ENCODE results near the gene COPG2.
"Not testable (repeated sequence)": the region's sequence is repeated elsewhere in the genome, so short reads cannot be mapped to it uniquely, and the experiment has no call there.

The COPG2 gene

GRCh38 chr7:130593033-130593432 is 75.5 kb downstream of the COPG2 start:
- no peak for DNase-seq (ENCODE audit: low read depth)
- no peak for TF ChIP-seq CTCF (IDR thresholded peaks at IDR 0.05; ENCODE audit: low read depth, low read length, missing control alignments)
- in situ Hi-C loops (cut with HindIII; ENCODE audit: low sequenced_read_pairs) = no loop called here
- no peak overlapping the region for H3K4me3 ChIP-seq (ENCODE audit: low read depth, low read length)

GRCh38 chr7:130591464-130591863 is 77.1 kb downstream of the COPG2 start:
- DNase-seq (ENCODE audit: low read depth); in situ Hi-C loops (cut with HindIII; ENCODE audit: low sequenced_read_pairs): not testable (repeated sequence)

DNA sequence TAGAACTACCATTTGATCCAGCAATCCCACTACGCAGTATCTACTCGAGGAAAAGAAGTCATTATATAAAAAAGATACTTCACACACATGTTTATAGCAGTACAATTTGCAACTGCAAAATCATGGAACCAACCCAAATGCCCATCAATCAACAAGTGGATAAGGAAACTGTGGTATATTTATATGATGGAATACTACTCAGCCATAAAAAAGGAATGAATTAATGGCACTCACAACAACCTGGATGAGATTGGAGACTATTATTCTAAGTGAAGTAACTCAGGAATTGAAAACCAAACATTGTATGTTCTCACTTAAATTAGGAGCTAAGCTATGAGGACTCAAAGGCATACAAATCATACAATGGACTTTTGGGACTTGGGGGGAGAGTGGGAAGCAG is 82.6 kb downstream of the COPG2 start:
- in situ Hi-C loops (cut with HindIII; ENCODE audit: low sequenced_read_pairs); DNase-seq (ENCODE audit: low read depth); H3K4me3 ChIP-seq (ENCODE audit: low read depth, low read length): not testable (repeated sequence)

More at GRCh38 chr7:130591464-130591863, 77.1 kb downstream of the COPG2 start:
- H3K4me3 ChIP-seq (ENCODE audit: low read depth, low read length) = not testable (repeated sequence)

DNA sequence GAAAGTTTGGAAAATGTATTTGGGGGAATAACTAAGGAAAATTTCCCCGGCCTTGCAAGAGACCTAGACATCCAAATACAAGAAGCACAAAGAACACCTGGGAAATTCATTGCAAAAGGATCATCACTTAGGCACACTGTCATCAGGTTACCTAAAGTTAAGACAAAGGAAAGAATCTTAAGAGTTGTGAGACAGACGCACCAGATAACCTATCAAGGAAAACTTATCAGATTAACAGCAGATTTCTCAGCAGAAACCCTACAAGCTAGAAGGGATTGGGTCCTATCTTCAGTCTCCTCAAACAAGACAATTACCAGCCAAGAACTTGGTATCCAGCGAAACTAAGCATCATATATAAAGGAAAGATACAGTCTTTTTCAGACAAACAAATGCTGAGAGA is 93.4 kb downstream of the COPG2 start:
- H3K4me3 ChIP-seq (ENCODE audit: low read depth, low read length); DNase-seq (ENCODE audit: low read depth); in situ Hi-C loops (cut with HindIII; ENCODE audit: low sequenced_read_pairs): not testable (repeated sequence)

- in situ Hi-C loops (cut with HindIII; ENCODE audit: low sequenced_read_pairs); H3K4me3 ChIP-seq (ENCODE audit: low read depth, low read length); DNase-seq (ENCODE audit: low read depth): not testable (repeated sequence)
These were observed 98.4 kb downstream of the COPG2 start for GRCh38 chr7:130570144-130570543.

DNA sequence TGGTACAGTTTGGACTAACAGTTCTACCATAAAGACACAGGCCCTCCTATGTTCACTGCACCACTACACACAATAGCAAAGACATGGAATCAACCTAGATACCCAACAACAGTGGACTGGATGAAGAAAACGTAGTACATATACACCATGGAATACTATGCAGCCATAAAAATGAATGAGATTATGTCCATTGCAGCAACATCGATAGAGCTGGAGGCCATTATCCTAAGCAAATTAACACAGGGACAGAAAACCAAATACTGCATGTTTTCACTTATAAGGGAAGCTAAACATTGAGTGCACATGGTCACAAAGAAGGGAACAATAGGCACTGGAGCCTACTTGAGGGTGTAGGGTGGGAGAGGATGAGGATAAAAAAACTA is 101.7 kb downstream of the COPG2 start:
- no peak for DNase-seq (ENCODE audit: low read depth)

GRCh38 chr7:130566168-130566897 is 102.2 kb downstream of the COPG2 start:
- TF ChIP-seq CTCF (IDR thresholded peaks at IDR 0.05; ENCODE audit: low read depth, low read length, missing control alignments) = no peak

More for the DNA sequence above, 101.7 kb downstream of the COPG2 start:
- TF ChIP-seq CTCF (IDR thresholded peaks at IDR 0.05; ENCODE audit: low read depth, low read length, missing control alignments) = no peak
- H3K4me3 ChIP-seq (ENCODE audit: low read depth, low read length) = no peak overlapping the region
- in situ Hi-C loops (cut with HindIII; ENCODE audit: low sequenced_read_pairs) = no loop called here

GRCh38 chr7:130560972-130561371 is 107.6 kb downstream of the COPG2 start:
- no peak for DNase-seq (ENCODE audit: low read depth)
- no peak overlapping the region for H3K4me3 ChIP-seq (ENCODE audit: low read depth, low read length)
- no peak for TF ChIP-seq CTCF (IDR thresholded peaks at IDR 0.05; ENCODE audit: low read depth, low read length, missing control alignments)
- in situ Hi-C loops (cut with HindIII; ENCODE audit: low sequenced_read_pairs) = no loop called here

More at GRCh38 chr7:130566168-130566897, 102.2 kb downstream of the COPG2 start:
- in situ Hi-C loops (cut with HindIII; ENCODE audit: low sequenced_read_pairs) = no loop called here
- no peak for DNase-seq (ENCODE audit: low read depth)
- H3K4me3 ChIP-seq (ENCODE audit: low read depth, low read length) = no peak overlapping the region

- no peak for TF ChIP-seq CTCF (IDR thresholded peaks at IDR 0.05; ENCODE audit: low read depth, low read length, missing control alignments)
- H3K4me3 ChIP-seq (ENCODE audit: low read depth, low read length) = no peak overlapping the region
- no peak for DNase-seq (ENCODE audit: low read depth)
- in situ Hi-C loops (cut with HindIII; ENCODE audit: low sequenced_read_pairs) = no loop called here
These were observed 109.4 kb downstream of the COPG2 start for GRCh38 chr7:130559184-130559583.

Data from astrocyte of the cerebellum (primary cell).